Peyer's patch (tissue), 4 donors: ENCODE results near the gene HOXB8. TPM values are rescaled to one million over a fixed set of nuclear protein-coding genes. Genes with fewer than 3 reads are reported as not detected.

Experiments used
- DNase-seq, 3 donors: peaks; one replicate each; pipeline ENCODE4 v3.0.0-alpha.2; 2017 to 2019
- H3K27ac ChIP-seq, 4 donors: fragments of 200-600 bp; sonication (generic); one replicate each; pipeline ENCODE4 v1.5.1; 2016 to 2019
- H3K27me3 ChIP-seq, 2 donors: fragments of 200-600 bp; sonication (generic); one replicate each; pipeline ENCODE4 v1.5.1; 2019
- H3K36me3 ChIP-seq, 3 donors: fragments of 200-600 bp; sonication (generic); one replicate each; pipeline ENCODE4 v1.5.1; 2016 to 2019
- H3K4me1 ChIP-seq, 4 donors: fragments of 200-600 bp; sonication (generic); one replicate each; pipeline ENCODE4 v1.5.1; 2016 to 2019
- H3K4me3 ChIP-seq, 4 donors: fragments of 200-600 bp; sonication (generic); 1 replicate in 3 of 4; 2 replicates in 1 of 4; pipeline ENCODE4 v1.5.1; 2016 to 2019; ENCODE audit warnings: mild to moderate bottlenecking in 1 of 4
- H3K9me3 ChIP-seq, 4 donors: fragments of 200-600 bp; sonication (generic); one replicate each; pipeline ENCODE4 v1.5.1; 2016 to 2019; ENCODE audit warnings: mild to moderate bottlenecking in 1 of 4
- POLR2A ChIP-seq, 2 donors: fragments of 450-650 bp; IDR thresholded peaks; one replicate each; pipeline ENCODE4 v1.5.1; 2017; ENCODE audit warnings: antibody characterized with exemption in 2 of 2, mild to moderate bottlenecking in 2 of 2, moderate library complexity in 2 of 2
- total RNA-seq, 4 donors: library from RNA; depleted of rRNA; stranded (reverse); fragments of >200 nt; gene quantifications; one replicate each; pipeline ENCODE4 v1.1.0, GENCODE V29; 2016
- TF ChIP-seq, protein P1 (sequence below), 6 experiments: fragments of 450-650 bp in 4 of 6; fragments of 200-600 bp in 2 of 6; sonication (generic) in 1 of 6; IDR thresholded peaks; one replicate each; pipeline ENCODE4 v1.5.1; 2017 to 2019; ENCODE audit warnings: antibody characterized with exemption in 6 of 6, mild to moderate bottlenecking in 3 of 6, moderate library complexity in 1 of 6

The HOXB8 gene
- total RNA-seq, 4 donors from 2014 or later: 1.8 to 21.2 (median 14.9) TPM

DNA sequence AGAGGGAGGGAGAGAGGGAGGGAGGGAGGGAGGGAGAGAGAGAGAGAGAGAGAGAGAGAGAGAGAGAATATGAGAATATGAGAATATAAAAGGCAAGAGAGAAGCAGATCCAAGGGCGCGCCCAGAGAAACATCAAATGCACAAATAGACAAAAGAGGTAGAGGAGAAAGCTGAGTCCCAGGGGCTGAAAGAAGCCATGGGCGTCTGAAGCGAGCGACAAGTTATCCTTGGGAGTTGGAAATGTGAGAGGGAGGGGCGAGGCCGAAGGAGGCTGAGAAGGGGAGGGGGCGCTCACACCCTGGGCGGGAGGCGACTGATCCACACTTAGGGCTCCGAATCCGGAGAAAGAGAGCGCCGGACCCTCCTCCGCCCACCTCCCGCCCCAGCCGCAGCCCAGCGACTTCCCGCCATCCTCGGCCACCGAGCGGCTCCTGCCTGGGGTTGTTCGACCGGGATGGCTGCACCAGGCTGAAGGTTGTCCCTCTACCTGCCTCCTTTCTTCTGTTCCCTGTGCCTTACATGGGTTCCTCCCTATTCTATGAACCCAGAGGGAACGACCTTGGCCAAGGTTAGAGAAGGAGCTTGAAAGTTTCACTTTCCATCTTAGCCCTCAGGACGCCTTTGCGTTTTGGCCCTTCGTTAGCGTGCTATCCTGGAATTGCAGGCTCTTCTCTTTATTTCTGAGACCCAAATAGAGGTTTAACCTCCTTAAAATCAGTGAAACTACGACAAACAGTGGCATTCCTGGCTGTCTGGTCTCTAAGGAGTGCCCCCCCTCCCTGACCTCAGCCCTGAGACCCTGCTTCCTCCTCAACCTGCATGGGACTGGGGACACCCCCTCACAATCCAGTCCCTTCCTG, 32.2 kb upstream of the HOXB8 start:
- TF ChIP-seq, protein P1, sequence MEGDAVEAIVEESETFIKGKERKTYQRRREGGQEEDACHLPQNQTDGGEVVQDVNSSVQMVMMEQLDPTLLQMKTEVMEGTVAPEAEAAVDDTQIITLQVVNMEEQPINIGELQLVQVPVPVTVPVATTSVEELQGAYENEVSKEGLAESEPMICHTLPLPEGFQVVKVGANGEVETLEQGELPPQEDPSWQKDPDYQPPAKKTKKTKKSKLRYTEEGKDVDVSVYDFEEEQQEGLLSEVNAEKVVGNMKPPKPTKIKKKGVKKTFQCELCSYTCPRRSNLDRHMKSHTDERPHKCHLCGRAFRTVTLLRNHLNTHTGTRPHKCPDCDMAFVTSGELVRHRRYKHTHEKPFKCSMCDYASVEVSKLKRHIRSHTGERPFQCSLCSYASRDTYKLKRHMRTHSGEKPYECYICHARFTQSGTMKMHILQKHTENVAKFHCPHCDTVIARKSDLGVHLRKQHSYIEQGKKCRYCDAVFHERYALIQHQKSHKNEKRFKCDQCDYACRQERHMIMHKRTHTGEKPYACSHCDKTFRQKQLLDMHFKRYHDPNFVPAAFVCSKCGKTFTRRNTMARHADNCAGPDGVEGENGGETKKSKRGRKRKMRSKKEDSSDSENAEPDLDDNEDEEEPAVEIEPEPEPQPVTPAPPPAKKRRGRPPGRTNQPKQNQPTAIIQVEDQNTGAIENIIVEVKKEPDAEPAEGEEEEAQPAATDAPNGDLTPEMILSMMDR (IDR thresholded peaks at IDR 0.05): peak in 3 of 6 experiments; percentile 4 to 16 (median 13)
- TF ChIP-seq POLR2A (IDR thresholded peaks at IDR 0.05): peak; percentile 34 to 69
- Histone ChIP-seq H3K4me1 (peaks cover 0 to 19% (median 5%) of the 10 kb centered on the region in 4 donors), H3K36me3 (no peaks in the 10 kb centered on the region), H3K27ac (peak overlapping the region in 3 of 4 donors; percentile 85 to 95 (median 92)), H3K9me3 (no peaks in the 10 kb centered on the region), H3K27me3 (peaks cover 0 to 23% of the 10 kb centered on the region in 2 donors), H3K4me3 (peak overlapping the region; percentile 46 to 74 (median 59))
- no peak for DNase-seq

DNA sequence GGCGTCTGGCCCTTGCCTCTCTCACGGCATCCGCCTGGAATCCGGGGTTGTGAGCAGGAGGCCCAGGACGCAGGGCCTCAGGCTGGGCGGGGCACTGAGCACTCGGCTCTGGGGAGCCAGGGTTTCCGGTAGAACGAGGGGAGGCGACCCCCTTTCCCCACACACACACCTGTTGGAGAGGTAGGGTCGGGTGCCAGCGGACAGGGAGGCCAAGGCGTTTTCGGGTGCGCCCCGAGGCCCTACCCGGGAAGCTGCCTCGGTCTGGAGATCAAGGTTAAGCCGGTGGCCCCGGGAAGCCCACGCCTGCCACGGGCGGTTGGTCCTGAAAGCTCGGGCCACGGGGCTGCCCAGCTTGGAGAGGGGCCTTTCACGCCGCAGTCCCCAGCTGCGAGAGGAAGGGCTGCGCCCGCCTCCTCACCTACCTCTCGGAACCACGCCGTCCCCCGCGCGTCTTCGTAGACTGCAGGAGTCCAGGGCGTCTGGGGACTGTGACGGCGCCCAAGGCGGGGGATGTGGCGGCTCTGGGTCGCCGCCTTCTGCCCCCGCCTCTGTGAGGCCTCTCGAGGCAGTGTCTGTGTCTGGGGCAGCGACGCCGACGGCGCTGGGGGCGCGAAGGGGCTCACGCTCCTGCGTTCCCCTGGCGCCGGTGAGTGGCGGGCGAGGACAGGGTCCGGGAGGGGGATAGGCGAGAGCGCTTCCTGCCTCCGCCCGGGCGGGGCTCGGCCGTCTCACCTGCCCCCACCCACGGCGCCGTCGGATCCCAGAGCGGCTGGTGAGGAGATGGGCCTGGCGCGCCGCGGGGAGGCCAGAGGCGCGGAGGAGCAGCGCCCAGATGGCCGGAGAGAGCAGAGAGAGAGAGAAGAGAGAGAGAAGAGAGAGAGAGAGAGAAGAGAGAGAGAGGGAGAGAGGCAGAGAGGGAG, 31.4 kb upstream of the HOXB8 start:
- H3K4me1 ChIP-seq: peaks cover 0 to 23% (median 5%) of the 10 kb centered on the region in 4 donors

DNA sequence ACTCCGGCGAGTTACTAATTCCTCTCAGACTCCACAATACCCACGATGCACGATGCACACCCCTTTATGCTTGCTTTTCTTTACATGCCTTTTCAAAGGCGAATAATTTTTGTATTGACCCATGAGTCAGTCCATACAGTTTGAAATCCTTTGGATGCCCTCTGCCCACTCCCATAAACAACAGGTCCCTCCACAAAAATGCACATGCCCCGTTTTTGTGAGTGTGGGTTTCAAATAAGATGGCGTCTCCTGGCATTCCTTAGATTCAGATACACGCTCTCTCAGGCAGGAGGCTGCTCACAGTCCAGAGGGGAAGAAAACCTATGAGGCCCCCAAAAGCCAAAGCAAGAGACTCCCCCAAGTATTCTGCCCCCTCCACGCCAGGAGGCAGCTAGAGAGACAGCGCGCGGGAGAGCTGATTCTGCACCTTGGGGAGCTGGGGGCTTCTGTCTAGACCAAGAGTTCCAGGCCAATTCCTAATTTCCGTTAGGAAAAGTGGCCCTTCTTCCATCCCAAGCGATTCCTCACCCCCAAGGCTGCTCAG, 30.6 kb upstream of the HOXB8 start:
- Histone ChIP-seq H3K36me3 (no peaks in the 10 kb centered on the region), H3K4me3 (peak overlapping the region; percentile 46 to 74 (median 59)), H3K27me3 (peaks cover 0 to 28% of the 10 kb centered on the region in 2 donors), H3K27ac (peak overlapping the region in 3 of 4 donors; percentile 85 to 95 (median 92)), H3K9me3 (no peaks in the 10 kb centered on the region), H3K4me1 (peaks cover 0 to 23% (median 5%) of the 10 kb centered on the region in 4 donors)
- DNase-seq: no peak
- no peak for TF ChIP-seq POLR2A (IDR thresholded peaks at IDR 0.05)
- TF ChIP-seq, protein P1 (IDR thresholded peaks at IDR 0.05): no peak

More for the DNA sequence above, 31.4 kb upstream of the HOXB8 start:
- Histone ChIP-seq H3K27ac (peak overlapping the region in 3 of 4 donors; percentile 85 to 95 (median 92)), H3K27me3 (peaks cover 0 to 28% of the 10 kb centered on the region in 2 donors), H3K4me3 (peak overlapping the region; percentile 46 to 74 (median 59)), H3K36me3 (no peaks in the 10 kb centered on the region), H3K9me3 (no peaks in the 10 kb centered on the region)
- TF ChIP-seq, protein P1 (IDR thresholded peaks at IDR 0.05): peak in 1 of 6 experiments; percentile 2
- peak; percentile 71 to 83 for TF ChIP-seq POLR2A (IDR thresholded peaks at IDR 0.05)
- peak in 2 of 3 donors; percentile 82 to 88 for DNase-seq

DNA sequence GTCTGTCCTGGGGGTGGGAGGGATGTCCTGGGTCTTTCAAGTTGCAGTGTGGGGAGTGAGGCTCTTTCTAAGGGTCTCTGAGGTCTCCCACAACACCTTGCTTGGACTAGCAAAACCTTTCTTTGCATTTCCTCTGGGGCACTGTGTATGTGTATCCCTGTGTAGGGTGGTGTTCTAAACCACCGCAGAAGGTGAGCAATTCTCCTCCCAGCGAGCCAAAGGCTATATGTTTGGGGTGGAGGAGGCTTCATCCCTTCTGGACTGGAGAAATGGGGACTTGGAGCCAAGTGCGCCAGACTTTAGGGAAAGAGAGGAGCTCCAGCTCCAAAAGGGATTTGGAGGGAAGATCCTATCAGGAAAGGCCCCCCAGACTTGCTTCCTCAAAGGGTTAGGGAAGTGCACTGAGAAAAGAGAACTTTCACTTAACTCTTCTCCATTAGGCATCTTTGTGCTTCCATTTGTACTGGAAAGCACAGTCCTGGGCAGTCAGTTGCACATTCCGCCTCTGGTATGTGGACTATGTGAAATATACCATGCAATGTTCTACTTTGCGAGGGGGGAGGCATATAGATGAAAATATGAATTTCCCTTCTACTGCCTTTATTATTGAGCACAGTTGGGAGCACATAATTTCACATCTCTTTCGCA, 29.9 kb upstream of the HOXB8 start:
- Histone ChIP-seq H3K4me1 (peaks cover 0 to 23% (median 5%) of the 10 kb centered on the region in 4 donors), H3K9me3 (no peaks in the 10 kb centered on the region), H3K4me3 (peak overlapping the region in 3 of 4 donors; percentile 5 to 74 (median 65)), H3K27ac (peak overlapping the region in 1 of 4 donors; percentile 85), H3K36me3 (no peaks in the 10 kb centered on the region), H3K27me3 (peaks cover 0 to 28% of the 10 kb centered on the region in 2 donors)
- DNase-seq: peak in 1 of 3 donors; percentile 33
- TF ChIP-seq, protein P1 (IDR thresholded peaks at IDR 0.05): no peak
- no peak for TF ChIP-seq POLR2A (IDR thresholded peaks at IDR 0.05)
